ENCODE measurements around the gene TSPAN4. TPM values are rescaled to one million over a fixed set of nuclear protein-coding genes. Genes with fewer than 3 reads are reported as not detected.

The TSPAN4 gene
- total and polyA plus RNA-seq, 2 of the 13 experiments (the other 11 are each of a cell fraction or from before 2014, with no cell fraction given), result 31.7 to 68.3 TPM

GRCh38 chr11:843818-844692 lies 1.4 kb downstream of the TSPAN4 start (continued):
- TF ChIP-seq ZBTB40 (IDR thresholded peaks at IDR 0.05) (no peak), ZBTB40 (CRISPR knock-in tag; IDR thresholded peaks at IDR 0.05) (no peak), ZNF549 (CRISPR knock-in tag; IDR thresholded peaks at IDR 0.05) (no peak), LCORL (IDR thresholded peaks at IDR 0.05) (peak; percentile 60; the same call in 1 of the 2 replicates), LCORL (CRISPR knock-in tag; IDR thresholded peaks at IDR 0.05) (peak; percentile 97), ZNF263 (CRISPR knock-in tag; IDR thresholded peaks at IDR 0.05) (no peak), MXI1 (IDR thresholded peaks at IDR 0.05; ENCODE audit: borderline replicate concordance, low read depth, low read length) (peak; percentile 64; the same call in 1 of the 3 replicates), CERS6 (CRISPR knock-in tag; IDR thresholded peaks at IDR 0.05) (no peak), THYN1 (CRISPR knock-in tag; IDR thresholded peaks at IDR 0.05; ENCODE audit: borderline replicate concordance, low read depth) (no peak), ZNF335 (CRISPR knock-in tag; IDR thresholded peaks at IDR 0.05) (peak; percentile 56; the same call in 1 of the 2 replicates), ZNF800 (CRISPR knock-in tag; IDR thresholded peaks at IDR 0.05) (no peak), SPEN (CRISPR knock-in tag; IDR thresholded peaks at IDR 0.05; ENCODE audit: low read depth) (peak; percentile 78), PLSCR1 (CRISPR knock-in tag; IDR thresholded peaks at IDR 0.05; ENCODE audit: borderline replicate concordance) (no peak), MED1 (CRISPR knock-in tag; IDR thresholded peaks at IDR 0.05) (peak; percentile 74), DNMT1 (CRISPR knock-in tag; IDR thresholded peaks at IDR 0.05) (peak; percentile 28; the same call in 1 of the 2 replicates), RORA (CRISPR knock-in tag; IDR thresholded peaks at IDR 0.05) (no peak), ZNF282 (IDR thresholded peaks at IDR 0.05; ENCODE audit: partially characterized antibody) (no peak)
